GM12878 (cell line): ENCODE data around the gene KCTD17. TPM values are rescaled to one million over a fixed set of nuclear protein-coding genes. Genes with fewer than 3 reads are reported as not detected.

Source experiments
- ATAC-seq: fragments of 200-7000 bp; cut with Tn5 transposase; 3 replicates; pipeline ENCODE4 v1.9.1; 2020; ENCODE audit warnings: mild to moderate bottlenecking, moderate library complexity
- BruUV-seq: library from RNA; stranded (reverse); fragments of 400-500 nt; replicated peaks from 2 replicates; lab custom pipeline; 2021; lab: Mats Ljungman, UMichigan
- CTCF ChIA-PET: fragments of 300-600 bp; sonication (Branson Sonifier 250); formaldehyde crosslinking; extraction: SDS; loops from one replicate; lab custom pipeline; 2021; ENCODE audit warnings: inconsistent platforms; lab: Yijun Ruan, JAX
- POLR2A ChIA-PET: fragments of 350-600 bp; formaldehyde crosslinking; extraction: SDS; loops from one replicate; lab custom pipeline; 2021; ENCODE audit warnings: inconsistent platforms; lab: Charles Lee
- RAD21 ChIA-PET: fragments of 300-600 bp; sonication (Branson Sonifier 250); formaldehyde crosslinking; loops from one replicate; lab custom pipeline; 2023; ENCODE audit warnings: antibody characterized with exemption; ENCODE audit not compliant: unreplicated experiment; lab: Charles Lee
- SMC1A ChIA-PET: fragments of 300-600 bp; sonication (Branson Sonifier 250); formaldehyde crosslinking; loops from one replicate; lab custom pipeline; 2023; ENCODE audit not compliant: unreplicated experiment, uncharacterized antibody; lab: Charles Lee
- DNase-seq: peaks from one replicate; pipeline ENCODE4 v3.0.0-alpha.2; 2011; ENCODE audit warnings: low read depth, low spot score
- FAIRE-seq: peaks from 3 replicates; lab custom pipeline; 2011; peaks lifted over from hg19 to GRCh38; lab: Jason Lieb, UNC
- H2AFZ ChIP-seq: 2 replicates; pipeline ENCODE4 v1.6.0; 2011; ENCODE audit warnings: low read depth, low read length, control low read depth; ENCODE audit not compliant: control insufficient read depth
- H3K27ac ChIP-seq: 2 replicates; pipeline ENCODE4 v1.5.1; 2011; ENCODE audit warnings: control low read depth; ENCODE audit not compliant: control insufficient read depth, insufficient read depth
- H3K27me3 ChIP-seq, 2 experiments: replicated peaks in 1 of 2; 2 replicates each; pipeline versions ENCODE4 v1.6.0 to v1.6.1; 2011; ENCODE audit warnings: low read length in 1 of 2; ENCODE audit not compliant: control insufficient read depth in 2 of 2, insufficient read depth in 2 of 2
- H3K36me3 ChIP-seq, 2 experiments: 2 replicates each; pipeline ENCODE4 v1.5.1; 2011; ENCODE audit warnings: low read length in 1 of 2; ENCODE audit not compliant: control insufficient read depth in 2 of 2, insufficient read depth in 2 of 2
- H3K4me1 ChIP-seq: 2 replicates; pipeline ENCODE4 v1.6.1; 2011; ENCODE audit warnings: mild to moderate bottlenecking, low read length, moderate library complexity, mixed read lengths; ENCODE audit not compliant: control insufficient read depth, insufficient read depth
- H3K4me2 ChIP-seq: 2 replicates; pipeline ENCODE4 v1.6.0; 2011; ENCODE audit warnings: control low read depth; ENCODE audit not compliant: control insufficient read depth, insufficient read depth
- H3K4me3 ChIP-seq: fragments of 200-600 bp; sonication (generic); 2 replicates; pipeline ENCODE4 v1.5.1; 2016
- H3K79me2 ChIP-seq: 2 replicates; pipeline ENCODE4 v1.6.0; 2011; ENCODE audit warnings: low read length; ENCODE audit not compliant: control insufficient read depth, insufficient read depth
- H3K9ac ChIP-seq: 2 replicates; pipeline ENCODE4 v1.8.0; 2011; ENCODE audit warnings: low read length, control low read depth, mixed read lengths; ENCODE audit not compliant: control insufficient read depth, insufficient read depth
- H3K9me3 ChIP-seq: replicated peaks from 3 replicates; pipeline ENCODE4 v1.5.1; 2011; ENCODE audit warnings: mild to moderate bottlenecking, low read length; ENCODE audit not compliant: control insufficient read depth, insufficient read depth
- H4K20me1 ChIP-seq: 2 replicates; pipeline ENCODE4 v1.6.0; 2011; ENCODE audit not compliant: control insufficient read depth, insufficient read depth
- BHLHE40 ChIP-seq, 2 experiments: fragments of 450-650 bp in 1 of 2; IDR thresholded peaks; 2 replicates each; pipeline ENCODE4 v1.6.1; 2011 to 2017; ENCODE audit warnings: low read depth in 2 of 2, borderline replicate concordance in 1 of 2, improper control_type of control experiment in 1 of 2, low read length in 1 of 2, mild to moderate bottlenecking in 1 of 2
- DPF2 ChIP-seq: fragments of 450-650 bp; IDR thresholded peaks from 2 replicates; pipeline ENCODE4 v1.6.1; 2017; ENCODE audit warnings: mild to moderate bottlenecking
- IKZF2 ChIP-seq, 2 experiments: fragments of 450-650 bp; IDR thresholded peaks; 2 replicates each; pipeline ENCODE4 v1.6.1; 2017; ENCODE audit warnings: mild to moderate bottlenecking in 2 of 2, moderate library complexity in 2 of 2
- SREBF2 ChIP-seq: IDR thresholded peaks from 2 replicates; pipeline ENCODE4 v1.6.1; 2012; ENCODE audit warnings: mild to moderate bottlenecking, low read length
- WGBS: methylation state at CpG from one replicate; pipeline ENCODE4 v1.1.6; 2016; ENCODE audit warnings: low lambda C conversion rate; ENCODE audit not compliant: insufficient replicate concordance, insufficient coverage; ENCODE audit errors: missing lambda C conversion rate; 5-methylcytosine and 5-hydroxymethylcytosine counted together
- in situ Hi-C: fragments of 300-500 bp; cut with MboI; formaldehyde crosslinking; loops from 9 replicates; pipeline ENCODE4 v1.14.3; 2018; ENCODE audit warnings: mixed read lengths
- intact Hi-C: fragments of 100-400 bp; cut with micrococcal nuclease; formaldehyde crosslinking; loops from one replicate; pipeline ENCODE4 v1.14.2; 2022; ENCODE audit not compliant: unreplicated experiment
- polyA plus RNA-seq, 11 experiments: library from polyadenylated mRNA; depleted of rRNA in 4 of 11; unstranded in 6 of 11; stranded (reverse) in 5 of 11; fragments of >200 nt; fragmentation: Nextera tagmentation in 4 of 11; fragmentation: Illumina TruSeq in 1 of 11; extraction: Ambion mirVana in 4 of 11; extraction: Trizol in 1 of 11; gene quantifications; 1 replicate in 1 of 11; 2 replicates in 10 of 11; pipeline versions ENCODE4 v1.2.1 to v1.2.3, GENCODE V29; 2011 to 2016; ENCODE audit warnings: inconsistent platforms in 2 of 11, missing spikeins in 2 of 11, low read depth in 1 of 11
- total RNA-seq, 4 experiments: library from RNA; depleted of rRNA in 3 of 4; stranded (reverse); fragments of >200 nt in 3 of 4; fragmentation: Illumina TruSeq in 1 of 4; extraction: Trizol in 1 of 4; gene quantifications; 2 replicates each; pipeline versions ENCODE4 v1.2.1 to v1.2.3, GENCODE V29; 2013 to 2021

KCTD17 gene
- total and polyA plus RNA-seq, 10 of the 15 experiments (the other 5 are each of a cell fraction or from before 2014, with no cell fraction given), result 0.16 to 18.4 (median 10.1) TPM; not detected in 1

DNA sequence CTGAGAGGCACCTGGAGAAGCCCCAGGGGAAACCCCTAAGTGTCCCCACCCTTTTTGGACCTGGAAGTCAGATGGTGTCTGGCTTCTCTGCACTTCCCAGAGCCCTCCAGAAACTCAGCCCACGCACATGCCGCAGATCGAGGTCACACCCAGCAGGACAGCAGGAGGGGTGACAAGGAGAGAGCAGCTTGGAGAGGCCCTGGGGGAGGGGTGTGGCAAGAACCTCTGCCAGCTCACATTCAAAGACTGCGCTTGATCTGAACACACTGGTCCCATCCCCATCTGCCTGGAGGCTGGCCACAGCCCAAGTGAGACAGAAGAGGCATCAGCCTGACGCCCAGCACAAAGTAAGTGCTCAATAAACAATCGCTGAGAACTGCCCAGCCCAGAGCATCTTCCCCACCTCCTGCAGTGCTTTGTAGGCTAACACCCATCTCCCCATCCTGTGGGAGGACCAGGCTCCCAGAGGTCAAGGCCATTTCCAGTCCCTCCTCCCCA, 36.6 kb downstream of the KCTD17 start:
- no peak overlapping the region for H3K9ac ChIP-seq
- H3K79me2 ChIP-seq, result no peaks in the 10 kb centered on the region
- DNase-seq (no peak), FAIRE-seq (no peak), ATAC-seq (peak; percentile 33; the same call in 2 of the 3 replicates)
- ChIA-PET POLR2A (interaction anchor here (0.6 to 1.7 kb wide), 2 partner anchors 75 to 179 kb away, joined by 4 read pairs; no protein-coding TSS in a partner anchor), SMC1A (interaction anchor here (1.1 to 1.8 kb wide), 5 partner anchors 13 to 106 kb away, joined by 3 to 5 read pairs (median 4); no protein-coding TSS in a partner anchor), RAD21 (interaction anchor here (0.6 to 3.2 kb wide), 7 partner anchors 9 to 221 kb away, joined by 3 to 15 read pairs (median 5); partner anchors contain the start of gene IL2RB), CTCF (interaction anchor here (0.8 to 2.1 kb wide), 7 partner anchors 10 to 171 kb away, joined by 3 to 6 read pairs (median 4); no protein-coding TSS in a partner anchor)
- no peak for TF ChIP-seq SREBF2
- 0 out of 4 replicates have a peak, but pooled peaks of 1 of the 2 experiments have one; percentile 21 for TF ChIP-seq IKZF2 (IDR thresholded peaks at IDR 0.05)
- TF ChIP-seq DPF2, result 0 out of 2 replicates have a peak, but pooled peaks have one; percentile 16
- 0 out of 4 replicates have a peak, but pooled peaks of 1 of the 2 experiments have one; percentile 23 for TF ChIP-seq BHLHE40 (IDR thresholded peaks at IDR 0.05; ENCODE audit: borderline replicate concordance in 1 of 2, low read depth in 2 of 2, low read length in 1 of 2)
- H3K27me3 ChIP-seq, result no peaks in the 10 kb centered on the region
- no peaks in the 10 kb centered on the region for H3K36me3 ChIP-seq
- H4K20me1 ChIP-seq, result no peaks in the 10 kb centered on the region
- H3K4me3 ChIP-seq, result no peak overlapping the region
- BruUV-seq, result no TSS peak
- in situ Hi-C loops, result no loop called here
- peaks cover 10% of the 10 kb centered on the region for H3K4me1 ChIP-seq
- WGBS, result 19% methylated on average over 6 of the region's 6 CpGs
- H3K27ac ChIP-seq, result no peak overlapping the region
- intact Hi-C loops, result no loop called here
- no peaks in the 10 kb centered on the region for H3K9me3 ChIP-seq
- H3K4me2 ChIP-seq, result 0 out of 2 replicates have a peak overlapping the region, but pooled peaks have one; percentile 13
- no peak overlapping the region for H2AFZ ChIP-seq
